Measurements from ENCODE around the gene TMEM132D.

- no peak for TF ChIP-seq CTCF (IDR thresholded peaks at IDR 0.05)
- TF ChIP-seq POLR2AphosphoS5 (IDR thresholded peaks at IDR 0.05): no peak
- no peak for TF ChIP-seq POLR2A (IDR thresholded peaks at IDR 0.05)
- no peak for TF ChIP-seq EP300 (IDR thresholded peaks at IDR 0.05)
Observed at GRCh38 chr12:129589503-129589902, 314.3 kb downstream of the TMEM132D start.

All from gastroesophageal sphincter (tissue), 3 donors.